K562 (cell line): ENCODE measurements around the gene NDOR1. TPM values are rescaled to one million over a fixed set of nuclear protein-coding genes. Genes with fewer than 3 reads are reported as not detected.

Source experiments
- BACH1 ChIP-seq: fragments of 200-800 bp; sonication (Bioruptor generic); IDR thresholded peaks from 2 replicates; pipeline ENCODE4 v1.6.1; 2016; ENCODE audit warnings: missing genetic modification characterization, missing compliant biosample characterization
- CREB1 ChIP-seq, 2 experiments: sonication (generic) in 1 of 2; formaldehyde crosslinking in 1 of 2; IDR thresholded peaks; 2 replicates each; pipeline versions ENCODE4 v1.6.1 to v1.8.0; 2012 to 2022; ENCODE audit warnings: inconsistent platforms in 1 of 2, mild to moderate bottlenecking in 1 of 2, missing genetic modification reagents in 1 of 2, moderate library complexity in 1 of 2
- HDAC3 ChIP-seq: fragments of 450-650 bp; IDR thresholded peaks from 2 replicates; pipeline ENCODE4 v1.6.1; 2018; ENCODE audit warnings: borderline replicate concordance, mild to moderate bottlenecking, moderate library complexity; ENCODE audit not compliant: partially characterized antibody
- KAT7 ChIP-seq: sonication (generic); formaldehyde crosslinking; IDR thresholded peaks from 2 replicates; pipeline ENCODE4 v1.8.0; 2022; ENCODE audit warnings: missing genetic modification reagents, mild to moderate bottlenecking, borderline replicate concordance
- LEF1 ChIP-seq: fragments of 450-650 bp; IDR thresholded peaks from 2 replicates; pipeline ENCODE4 v1.6.1; 2016; ENCODE audit warnings: mild to moderate bottlenecking
- NFYB ChIP-seq: IDR thresholded peaks from 2 replicates; pipeline ENCODE4 v1.6.1; 2011; ENCODE audit warnings: mild to moderate bottlenecking, moderate library complexity; ENCODE audit not compliant: insufficient read length; ENCODE audit errors: extremely low read depth
- NR2C2 ChIP-seq, 2 experiments: fragments of 200-800 bp in 1 of 2; sonication (Bioruptor generic) in 1 of 2; sonication (generic) in 1 of 2; formaldehyde crosslinking in 1 of 2; IDR thresholded peaks; 2 replicates each; pipeline versions ENCODE4 v1.6.1 to v1.8.0; 2016 to 2022; ENCODE audit warnings: mild to moderate bottlenecking in 1 of 2, missing compliant biosample characterization in 1 of 2, missing genetic modification characterization in 1 of 2, missing genetic modification reagents in 1 of 2
- RAD51 ChIP-seq: fragments of 450-650 bp; IDR thresholded peaks from 2 replicates; pipeline ENCODE4 v1.7.1; 2016; ENCODE audit warnings: low read depth, mild to moderate bottlenecking, borderline replicate concordance
- SIRT6 ChIP-seq: IDR thresholded peaks from one replicate; pipeline ENCODE4 v1.6.1; 2012; ENCODE audit warnings: low read depth, mild to moderate bottlenecking, control low read depth, inconsistent platforms, low read length, moderate library complexity
- ZNF133 ChIP-seq: fragments of 250-450 bp; sonication (Bioruptor Pico); IDR thresholded peaks from 2 replicates; pipeline ENCODE4 v1.4.0; 2020; ENCODE audit warnings: mild to moderate bottlenecking
- ZNF174 ChIP-seq: fragments of 250-450 bp; sonication (Bioruptor Pico); IDR thresholded peaks from 2 replicates; pipeline ENCODE4 v1.4.0; 2020; ENCODE audit warnings: mild to moderate bottlenecking
- ZNF224 ChIP-seq: sonication (generic); formaldehyde crosslinking; IDR thresholded peaks from 2 replicates; pipeline ENCODE4 v1.8.0; 2022; ENCODE audit warnings: mild to moderate bottlenecking, missing genetic modification reagents
- ZNF583 ChIP-seq: fragments of 250-450 bp; sonication (Bioruptor Pico); IDR thresholded peaks from 2 replicates; pipeline ENCODE4 v1.4.0; 2020
- ZNF717 ChIP-seq: fragments of 250-450 bp; sonication (Bioruptor Pico); IDR thresholded peaks from 2 replicates; pipeline ENCODE4 v1.5.0; 2021
- ZSCAN32 ChIP-seq: fragments of 450-650 bp; formaldehyde crosslinking; IDR thresholded peaks from 2 replicates; pipeline ENCODE4 v1.4.0; 2020; ENCODE audit warnings: mild to moderate bottlenecking, moderate library complexity
- polyA plus RNA-seq, 8 experiments: library from polyadenylated mRNA; depleted of rRNA in 4 of 8; stranded (reverse) in 5 of 8; unstranded in 3 of 8; fragments of >200 nt; fragmentation: Nextera tagmentation in 2 of 8; fragmentation: Illumina TruSeq in 1 of 8; extraction: Ambion mirVana in 2 of 8; extraction: Trizol in 1 of 8; gene quantifications; 2 replicates each; pipeline versions ENCODE4 v1.2.1 to v1.2.3, GENCODE V29; 2011 to 2014; ENCODE audit warnings: inconsistent platforms in 1 of 8, missing spikeins in 1 of 8
- total RNA-seq, 7 experiments: library from RNA; depleted of rRNA in 6 of 7; stranded (reverse); fragments of >200 nt in 6 of 7; fragmentation: Illumina TruSeq in 2 of 7; extraction: Trizol in 2 of 7; gene quantifications; 2 replicates each; pipeline versions ENCODE4 v1.2.1 to v1.2.3, GENCODE V29; 2011 to 2021; ENCODE audit warnings: low replicate concordance in 1 of 7
- TF ChIP-seq, protein P1 (sequence below), 3 experiments: fragments of 200-800 bp in 1 of 3; sonication (Bioruptor generic) in 1 of 3; sonication (generic) in 1 of 3; formaldehyde crosslinking in 1 of 3; IDR thresholded peaks; 2 replicates each; pipeline versions ENCODE4 v1.6.1 to v1.8.0; 2016 to 2022; ENCODE audit warnings: mild to moderate bottlenecking in 2 of 3, missing compliant biosample characterization in 2 of 3, missing genetic modification characterization in 2 of 3, missing genetic modification reagents in 1 of 3
- TF ChIP-seq, protein P2 (sequence below), 2 experiments: IDR thresholded peaks; 2 replicates each; pipeline ENCODE4 v1.6.1; 2011; ENCODE audit warnings: borderline replicate concordance in 1 of 2, control low read depth in 1 of 2, low read depth in 1 of 2, low read length in 1 of 2, mild to moderate bottlenecking in 1 of 2, mixed read lengths in 1 of 2, moderate library complexity in 1 of 2; ENCODE audit not compliant: insufficient read depth in 1 of 2, insufficient read length in 1 of 2, poor library complexity in 1 of 2, severe bottlenecking in 1 of 2; ENCODE audit errors: extremely low read depth in 1 of 2
- TF ChIP-seq, protein P3 (sequence below): fragments of 450-650 bp; IDR thresholded peaks from 2 replicates; pipeline ENCODE4 v1.7.0; 2016; ENCODE audit warnings: borderline replicate concordance
- TF ChIP-seq, protein P4 (sequence below): fragments of 250-450 bp; sonication (Bioruptor Pico); IDR thresholded peaks from 2 replicates; pipeline ENCODE4 v1.5.0; 2021; ENCODE audit warnings: mild to moderate bottlenecking, moderate library complexity

The NDOR1 gene
- total and polyA plus RNA-seq, 9 of the 15 experiments (the other 6 are each of a cell fraction or from before 2014, with no cell fraction given): 0.06 to 36.9 (median 6.9) TPM

- TF ChIP-seq NFYB (peak; percentile 97), NR2C2 (CRISPR knock-in tag; IDR thresholded peaks at IDR 0.05) (peak; percentile 76; the same call in 1 of the 2 replicates), NR2C2 (tag; IDR thresholded peaks at IDR 0.05) (peak; percentile 43; the same call in 1 of the 2 replicates), ZNF717 (CRISPR knock-in tag) (no peak), ZNF224 (CRISPR knock-in tag) (no peak), HDAC3 (no peak), ZNF174 (no peak), CREB1 (IDR thresholded peaks at IDR 0.05) (no peak; the same call in 1 of the 2 replicates), CREB1 (CRISPR knock-in tag; IDR thresholded peaks at IDR 0.05) (peak; percentile 69), ZNF133 (CRISPR knock-in tag) (no peak), ZNF583 (CRISPR knock-in tag) (no peak), BACH1 (tag) (no peak), LEF1 (peak; percentile 42; the same call in 1 of the 2 replicates), SIRT6 (no peak), ZSCAN32 (no peak), RAD51 (no peak), KAT7 (CRISPR knock-in tag) (no peak)
- TF ChIP-seq, protein P1, sequence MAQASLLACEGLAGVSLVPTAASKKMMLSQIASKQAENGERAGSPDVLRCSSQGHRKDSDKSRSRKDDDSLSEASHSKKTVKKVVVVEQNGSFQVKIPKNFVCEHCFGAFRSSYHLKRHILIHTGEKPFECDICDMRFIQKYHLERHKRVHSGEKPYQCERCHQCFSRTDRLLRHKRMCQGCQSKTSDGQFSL (CRISPR knock-in tag; IDR thresholded peaks at IDR 0.05): no peak
- TF ChIP-seq, protein P1 (tag; IDR thresholded peaks at IDR 0.05): no peak
- TF ChIP-seq, protein P2, sequence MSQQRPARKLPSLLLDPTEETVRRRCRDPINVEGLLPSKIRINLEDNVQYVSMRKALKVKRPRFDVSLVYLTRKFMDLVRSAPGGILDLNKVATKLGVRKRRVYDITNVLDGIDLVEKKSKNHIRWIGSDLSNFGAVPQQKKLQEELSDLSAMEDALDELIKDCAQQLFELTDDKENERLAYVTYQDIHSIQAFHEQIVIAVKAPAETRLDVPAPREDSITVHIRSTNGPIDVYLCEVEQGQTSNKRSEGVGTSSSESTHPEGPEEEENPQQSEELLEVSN (IDR thresholded peaks at IDR 0.05; ENCODE audit: borderline replicate concordance in 1 of 2, extremely low read depth in 1 of 2, insufficient read depth in 1 of 2, insufficient read length in 1 of 2, low read depth in 1 of 2, low read length in 1 of 2, poor library complexity in 1 of 2, severe bottlenecking in 1 of 2): peak in 1 of 2 experiments; percentile 65
- TF ChIP-seq, protein P3, sequence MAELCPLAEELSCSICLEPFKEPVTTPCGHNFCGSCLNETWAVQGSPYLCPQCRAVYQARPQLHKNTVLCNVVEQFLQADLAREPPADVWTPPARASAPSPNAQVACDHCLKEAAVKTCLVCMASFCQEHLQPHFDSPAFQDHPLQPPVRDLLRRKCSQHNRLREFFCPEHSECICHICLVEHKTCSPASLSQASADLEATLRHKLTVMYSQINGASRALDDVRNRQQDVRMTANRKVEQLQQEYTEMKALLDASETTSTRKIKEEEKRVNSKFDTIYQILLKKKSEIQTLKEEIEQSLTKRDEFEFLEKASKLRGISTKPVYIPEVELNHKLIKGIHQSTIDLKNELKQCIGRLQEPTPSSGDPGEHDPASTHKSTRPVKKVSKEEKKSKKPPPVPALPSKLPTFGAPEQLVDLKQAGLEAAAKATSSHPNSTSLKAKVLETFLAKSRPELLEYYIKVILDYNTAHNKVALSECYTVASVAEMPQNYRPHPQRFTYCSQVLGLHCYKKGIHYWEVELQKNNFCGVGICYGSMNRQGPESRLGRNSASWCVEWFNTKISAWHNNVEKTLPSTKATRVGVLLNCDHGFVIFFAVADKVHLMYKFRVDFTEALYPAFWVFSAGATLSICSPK: no peak
- TF ChIP-seq, protein P4, sequence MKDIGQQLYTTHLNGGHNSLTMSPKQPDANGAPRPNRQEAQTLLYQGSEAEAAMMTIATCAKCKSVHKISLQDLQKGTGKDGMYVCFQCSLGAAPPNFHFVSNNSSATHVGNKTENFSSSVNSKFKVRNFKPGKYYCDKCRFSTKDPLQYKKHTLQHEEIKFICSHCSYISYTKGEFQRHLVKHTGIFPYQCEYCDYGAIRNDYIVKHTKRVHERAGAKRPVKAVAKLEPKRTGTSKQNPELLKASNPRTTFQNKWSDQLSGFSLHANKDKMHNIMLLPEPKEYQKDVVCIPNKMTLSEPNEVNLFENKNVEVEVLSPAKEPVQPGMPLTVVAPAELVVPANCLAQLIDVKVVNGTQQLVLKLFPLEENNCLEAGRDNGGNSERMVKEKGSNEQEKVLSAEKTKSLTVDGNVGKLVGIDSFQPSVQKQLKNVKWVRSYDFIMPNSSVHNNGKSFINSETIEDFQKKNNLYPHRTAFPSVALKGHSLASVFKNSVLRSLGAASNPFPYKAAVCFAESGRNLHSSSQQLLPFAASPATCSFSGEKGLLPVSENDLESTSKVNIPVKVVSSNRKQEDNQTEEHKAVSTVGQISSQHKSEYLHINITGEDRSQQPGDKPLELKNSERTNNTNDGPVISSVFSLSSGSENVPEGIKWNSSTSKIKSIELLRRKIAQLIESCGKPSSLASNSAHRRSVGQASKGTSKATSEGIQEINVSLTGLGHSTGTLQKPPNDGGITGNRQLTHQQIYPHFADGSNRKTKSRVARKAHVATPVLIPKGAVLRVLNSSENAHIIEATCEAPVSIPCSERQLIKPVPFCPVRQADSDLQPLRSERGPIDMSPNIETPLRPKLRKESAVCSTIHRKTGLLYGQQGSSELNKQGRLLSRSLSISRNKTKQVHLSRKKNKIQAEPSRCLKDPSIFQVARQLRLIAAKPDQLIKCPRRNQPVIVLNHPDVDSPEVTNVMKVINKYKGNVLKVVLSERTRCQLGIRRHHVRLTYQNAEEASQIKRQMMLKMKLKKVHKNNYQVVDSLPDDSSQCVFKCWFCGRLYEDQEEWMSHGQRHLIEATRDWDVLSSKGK (CRISPR knock-in tag): no peak
Observed at GRCh38 chr9:137240841-137241489, 35.5 kb downstream of the NDOR1 start, which contains the start of gene TUBB4B (continued).
